Small intestine (tissue), 7 donors: ENCODE results near the gene CNTN6. TPM values are rescaled to one million over a fixed set of nuclear protein-coding genes. Genes with fewer than 3 reads are reported as not detected.

Experiments used
- DNase-seq, 2 donors: peaks; one replicate each; pipeline versions ENCODE4 v3.0.0 to v3.0.0-alpha.2; 2013
- FAIRE-seq: peaks from 2 replicates; lab custom pipeline; 2012; peaks lifted over from hg19 to GRCh38; lab: Jason Lieb, UNC
- H3K27ac ChIP-seq, 3 donors: one replicate each; pipeline ENCODE4 v1.5.1; 2013; ENCODE audit warnings: low read length in 2 of 3, mild to moderate bottlenecking in 2 of 3, control low read depth in 1 of 3, inconsistent platforms in 1 of 3, low read depth in 1 of 3, moderate library complexity in 1 of 3
- H3K27me3 ChIP-seq, 3 donors: one replicate each; pipeline ENCODE4 v1.6.1; 2013; ENCODE audit warnings: low read length in 3 of 3, inconsistent platforms in 1 of 3; ENCODE audit not compliant: control insufficient read depth in 3 of 3, insufficient read depth in 3 of 3
- H3K36me3 ChIP-seq, 3 donors: one replicate each; pipeline ENCODE4 v1.6.1; 2013; ENCODE audit warnings: low read length in 3 of 3, inconsistent platforms in 1 of 3, low read depth in 1 of 3, mild to moderate bottlenecking in 1 of 3, moderate library complexity in 1 of 3; ENCODE audit not compliant: control insufficient read depth in 3 of 3, insufficient read depth in 2 of 3
- H3K4me1 ChIP-seq, 3 donors: one replicate each; pipeline ENCODE4 v1.6.1; 2013; ENCODE audit warnings: low read length in 2 of 3, inconsistent platforms in 1 of 3, low read depth in 1 of 3, mild to moderate bottlenecking in 1 of 3, moderate library complexity in 1 of 3; ENCODE audit not compliant: control insufficient read depth in 3 of 3, insufficient read depth in 2 of 3
- H3K4me3 ChIP-seq, 3 donors: one replicate each; pipeline ENCODE4 v1.5.1; 2013; ENCODE audit warnings: low read length in 3 of 3, control low read depth in 1 of 3, inconsistent platforms in 1 of 3, low read depth in 1 of 3, mild to moderate bottlenecking in 1 of 3, moderate library complexity in 1 of 3
- H3K9me3 ChIP-seq, 2 donors: one replicate each; pipeline ENCODE4 v1.6.1; 2013; ENCODE audit warnings: low read depth in 1 of 2, low read length in 1 of 2; ENCODE audit not compliant: control insufficient read depth in 2 of 2, insufficient read depth in 1 of 2
- WGBS, 3 donors: extraction: QIAGEN DNeasy Blood & Tissue Kit; methylation state at CpG; one replicate each; pipeline ENCODE4 v1.1.7; 2013; 5-methylcytosine and 5-hydroxymethylcytosine counted together
- polyA plus RNA-seq, 4 donors: library from polyadenylated mRNA; stranded (reverse) in 3 of 4; unstranded in 1 of 4; fragments of 200-250 nt in 3 of 4; fragments of 120-200 nt in 1 of 4; gene quantifications; one replicate each; pipeline versions ENCODE4 v1.2.1 to v1.2.3, GENCODE V29; 2013
- donor health status: healthy with polysubstance abuse.
- donor health status: control.
- donor health status: control.
- donor health status: Bipolar disorder and iron deficiency.
- donor health status: healthy.

Gene CNTN6
- polyA plus RNA-seq, 4 donors, result 0.03 to 0.19 TPM; not detected in 2

DNA sequence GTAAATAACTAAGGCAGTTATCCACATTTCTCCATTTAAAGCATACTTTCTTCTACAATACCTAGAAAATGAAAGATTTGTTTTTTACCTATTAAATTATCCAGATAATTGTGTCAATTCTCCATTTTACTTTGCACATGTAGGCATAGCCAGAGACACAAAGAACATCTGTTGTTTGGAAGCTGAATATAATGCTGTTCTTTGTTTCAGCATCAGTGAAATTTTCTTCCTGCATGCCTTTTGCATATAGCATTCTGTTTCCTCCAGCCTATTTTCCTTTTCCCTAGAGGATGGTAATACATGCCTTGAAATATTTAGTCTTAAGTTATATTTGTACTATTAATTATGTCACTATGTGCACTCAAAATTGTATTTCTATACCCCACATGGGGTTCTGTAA, 233.7 kb downstream of the CNTN6 start:
- no peak for DNase-seq
- H3K4me3 ChIP-seq, result no peak overlapping the region
- H3K27ac ChIP-seq, result no peak overlapping the region
- no peaks in the 10 kb centered on the region for H3K36me3 ChIP-seq
- no peaks in the 10 kb centered on the region for H3K27me3 ChIP-seq
- no peaks in the 10 kb centered on the region for H3K4me1 ChIP-seq
- H3K9me3 ChIP-seq, result no peaks in the 10 kb centered on the region
- FAIRE-seq, result no peak

DNA sequence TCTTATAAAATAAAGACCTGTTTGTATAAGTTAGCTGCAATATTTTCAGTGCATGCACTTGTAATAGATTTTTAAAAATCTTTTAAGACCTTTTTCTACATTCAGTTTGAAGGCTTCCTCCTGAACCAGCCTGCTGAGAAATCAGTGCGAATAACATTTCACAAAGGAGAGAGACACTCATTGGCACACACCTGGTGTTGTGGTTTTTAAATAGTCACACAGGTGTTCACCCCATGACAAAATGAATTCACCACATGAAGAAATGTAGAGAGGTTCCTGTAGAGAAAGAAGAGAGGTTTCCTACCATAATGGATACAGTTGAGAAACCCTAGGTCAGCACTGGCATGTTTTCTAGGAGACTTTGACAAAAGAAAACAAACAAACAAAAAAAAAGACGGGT, 237.3 kb downstream of the CNTN6 start:
- Histone ChIP-seq H3K9me3 (no peaks in the 10 kb centered on the region), H3K27me3 (no peaks in the 10 kb centered on the region), H3K4me3 (no peak overlapping the region), H3K27ac (no peak overlapping the region), H3K4me1 (no peaks in the 10 kb centered on the region), H3K36me3 (no peaks in the 10 kb centered on the region)
- DNase-seq (no peak), FAIRE-seq (no peak)
- 76 to 88% (median 85%) methylated on average over 2 of the region's 2 CpGs for WGBS, 3 donors

DNA sequence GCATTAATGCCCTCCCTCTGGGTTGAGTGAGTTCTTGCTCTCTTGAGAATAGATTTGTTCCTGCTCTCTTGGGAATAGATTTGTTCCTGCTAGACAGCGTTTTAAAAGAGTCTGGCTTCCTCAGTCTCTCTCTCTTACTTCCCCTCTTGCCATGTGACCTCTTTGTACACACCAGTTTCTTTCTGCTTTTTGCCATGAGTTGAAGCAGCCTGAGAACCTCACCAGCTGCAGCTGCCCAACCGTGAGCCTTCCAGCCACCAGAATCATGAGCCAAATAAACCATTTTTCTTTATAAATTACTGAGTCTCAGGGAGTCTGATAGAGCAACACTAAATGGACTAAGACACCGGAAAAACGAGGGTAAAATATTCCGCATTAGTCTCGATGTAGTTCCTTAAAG, 253.6 kb downstream of the CNTN6 start:
- 73 to 75% (median 74%) methylated on average over 6 of the region's 6 CpGs for WGBS, 3 donors
- H3K27ac ChIP-seq, result no peak overlapping the region
- H3K27me3 ChIP-seq, result no peaks in the 10 kb centered on the region
- H3K4me3 ChIP-seq, result no peak overlapping the region
- no peaks in the 10 kb centered on the region for H3K9me3 ChIP-seq
- H3K36me3 ChIP-seq, result no peaks in the 10 kb centered on the region
- H3K4me1 ChIP-seq, result no peaks in the 10 kb centered on the region
- FAIRE-seq (no peak), DNase-seq (no peak)

DNA sequence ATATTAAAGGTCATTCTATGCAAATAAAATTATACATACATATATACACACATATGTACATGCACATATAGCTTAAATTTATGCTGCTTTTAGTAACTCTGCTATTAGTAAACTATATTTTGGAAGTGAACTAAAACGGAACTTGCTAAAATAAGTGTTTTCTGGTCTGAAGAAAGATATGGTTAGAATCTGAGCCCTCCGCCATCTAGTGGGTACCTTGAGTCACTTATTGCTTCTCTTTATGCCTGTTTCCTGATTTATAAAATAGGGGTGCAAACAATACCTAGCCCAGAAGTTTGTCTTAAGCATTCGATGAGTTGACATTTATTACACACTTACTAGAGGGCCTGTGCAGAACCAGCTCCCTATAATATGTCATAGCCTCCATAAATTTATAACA, 255.7 kb downstream of the CNTN6 start:
- no peaks in the 10 kb centered on the region for H3K9me3 ChIP-seq
- FAIRE-seq (no peak), DNase-seq (no peak)
- H3K36me3 ChIP-seq, result no peaks in the 10 kb centered on the region
- no peaks in the 10 kb centered on the region for H3K4me1 ChIP-seq
- H3K27ac ChIP-seq, result no peak overlapping the region
- WGBS, 3 donors, result 80 to 86% (median 85%) methylated on average over 3 of the region's 3 CpGs
- no peak overlapping the region for H3K4me3 ChIP-seq
- H3K27me3 ChIP-seq, result no peaks in the 10 kb centered on the region

DNA sequence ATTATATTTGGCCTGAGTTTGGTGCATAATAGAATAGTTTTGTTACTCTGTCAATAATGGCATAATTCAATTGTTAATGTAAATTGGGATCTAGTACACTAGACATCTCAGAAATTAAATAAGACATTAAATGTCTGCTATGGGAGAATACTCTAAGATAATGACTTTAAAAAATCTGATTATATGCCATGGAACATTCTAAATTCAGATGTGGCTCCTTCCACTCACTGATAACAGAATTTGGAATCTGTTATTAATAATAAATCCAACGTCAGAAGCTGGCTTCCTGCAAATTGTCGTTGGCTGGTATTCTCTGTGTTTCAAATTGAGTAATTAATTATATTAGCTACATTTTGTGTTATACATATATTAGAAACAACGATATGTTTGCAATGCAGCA, 258.1 kb downstream of the CNTN6 start:
- no peak overlapping the region for H3K27ac ChIP-seq
- 74 to 87% (median 80%) methylated on average over 3 of the region's 3 CpGs for WGBS, 3 donors
- no peaks in the 10 kb centered on the region for H3K4me1 ChIP-seq
- H3K9me3 ChIP-seq, result no peaks in the 10 kb centered on the region
- no peaks in the 10 kb centered on the region for H3K36me3 ChIP-seq
- DNase-seq (no peak), FAIRE-seq (no peak)
- H3K27me3 ChIP-seq, result no peaks in the 10 kb centered on the region
- H3K4me3 ChIP-seq, result no peak overlapping the region

DNA sequence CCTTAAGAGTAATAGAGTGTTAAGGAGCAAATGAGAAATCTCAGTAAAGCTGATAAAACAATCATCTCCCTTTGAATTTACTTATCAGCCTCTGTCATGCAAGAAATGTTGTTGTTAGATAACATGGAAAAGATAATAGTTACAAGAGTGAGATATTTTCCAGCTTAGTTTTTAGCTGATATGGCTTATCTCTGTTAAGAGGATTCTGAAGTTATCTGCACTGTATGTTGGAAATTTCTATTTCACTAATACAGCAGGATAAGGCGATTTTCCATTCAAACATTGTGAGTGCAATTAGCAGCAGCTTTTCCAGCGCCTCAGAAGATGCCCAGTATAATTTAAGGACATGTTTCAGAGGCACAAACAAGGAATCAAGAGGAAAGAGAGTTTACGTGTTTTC, 262.9 kb downstream of the CNTN6 start:
- DNase-seq, result no peak
- WGBS, 3 donors, result 21 to 65% (median 43%) methylated on average over 3 of the region's 3 CpGs
- Histone ChIP-seq H3K36me3 (no peaks in the 10 kb centered on the region), H3K9me3 (no peaks in the 10 kb centered on the region), H3K4me1 (no peaks in the 10 kb centered on the region), H3K27ac (no peak overlapping the region), H3K27me3 (no peaks in the 10 kb centered on the region), H3K4me3 (no peak overlapping the region)
- no peak for FAIRE-seq

DNA sequence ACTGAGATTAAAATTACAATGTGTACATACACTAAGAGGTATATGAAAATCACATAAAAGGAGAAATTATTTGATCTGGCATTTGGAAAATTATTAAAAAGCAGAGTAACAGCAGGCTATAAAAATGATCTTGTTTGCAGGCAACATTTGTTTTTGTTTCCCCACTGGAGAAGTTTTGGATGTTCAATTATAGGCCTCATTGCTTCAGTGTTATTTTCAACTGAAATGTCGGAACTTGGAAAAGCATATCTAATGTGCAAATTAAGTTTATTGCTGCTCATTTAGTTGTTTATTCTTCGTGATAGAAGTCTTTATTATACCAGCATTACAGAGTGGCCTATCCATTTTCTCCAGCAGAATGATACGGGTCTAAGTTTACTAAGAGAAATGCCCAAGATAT, 263.3 kb downstream of the CNTN6 start:
- H3K27ac ChIP-seq, result no peak overlapping the region
- no peaks in the 10 kb centered on the region for H3K9me3 ChIP-seq
- FAIRE-seq (no peak), DNase-seq (no peak)
- H3K36me3 ChIP-seq, result no peaks in the 10 kb centered on the region
- peaks cover 0 to 2% (median 0%) of the 10 kb centered on the region in 3 donors for H3K27me3 ChIP-seq
- H3K4me1 ChIP-seq, result no peaks in the 10 kb centered on the region
- H3K4me3 ChIP-seq, result no peak overlapping the region
- WGBS, 3 donors, result 24 to 44% (median 43%) methylated on average over 3 of the region's 3 CpGs

DNA sequence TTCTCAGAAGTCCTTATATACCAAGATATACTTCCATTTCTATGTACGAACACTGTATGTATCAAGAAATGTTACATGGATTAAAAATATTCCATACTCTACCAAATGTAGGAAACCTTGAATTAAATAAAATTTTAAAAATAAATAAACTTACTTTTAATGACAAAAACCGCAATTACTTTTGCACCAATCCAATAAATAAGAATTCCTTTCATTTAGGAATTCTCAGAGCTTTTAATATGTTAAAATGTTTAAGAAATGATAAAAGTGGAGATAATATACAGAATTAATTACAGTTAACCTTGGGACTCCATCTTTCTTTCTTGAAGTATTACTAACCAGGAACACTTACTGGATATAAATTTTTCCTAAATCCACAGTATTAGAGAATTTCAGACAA, 272.7 kb downstream of the CNTN6 start:
- Histone ChIP-seq H3K4me3 (no peak overlapping the region), H3K4me1 (no peaks in the 10 kb centered on the region), H3K27me3 (peaks cover 0 to 2% (median 0%) of the 10 kb centered on the region in 3 donors), H3K36me3 (no peaks in the 10 kb centered on the region), H3K9me3 (no peaks in the 10 kb centered on the region), H3K27ac (no peak overlapping the region)
- no peak for FAIRE-seq
- DNase-seq, result no peak
- WGBS, 3 donors, result 71 to 86% (median 78%) methylated on average over 2 of the region's 2 CpGs

DNA sequence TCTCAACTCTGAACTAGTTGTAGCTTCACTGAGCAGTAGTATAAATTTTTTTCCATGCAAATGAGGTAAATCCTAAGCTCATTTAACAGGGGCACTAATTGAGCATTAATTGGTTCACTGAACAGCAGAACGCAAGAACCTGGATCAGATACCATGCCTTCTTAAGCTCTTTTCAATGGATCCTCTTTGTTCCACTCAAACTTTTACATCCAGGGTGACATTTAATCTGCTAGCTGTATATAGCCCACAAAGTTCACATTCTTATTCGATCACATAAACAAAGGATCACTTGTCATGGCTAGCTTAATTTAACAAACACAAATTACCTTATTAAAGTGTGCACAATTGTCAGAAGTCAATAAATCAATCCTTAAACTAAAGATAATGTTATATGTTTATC, 281.6 kb downstream of the CNTN6 start:
- WGBS, 3 donors, result 36 to 64% (median 45%) methylated on average over 2 of the region's 2 CpGs

More for the DNA sequence above, 281.6 kb downstream of the CNTN6 start:
- no peak overlapping the region for H3K4me3 ChIP-seq
- no peaks in the 10 kb centered on the region for H3K9me3 ChIP-seq
- H3K36me3 ChIP-seq, result no peaks in the 10 kb centered on the region
- H3K27me3 ChIP-seq, result no peaks in the 10 kb centered on the region
- H3K4me1 ChIP-seq, result no peaks in the 10 kb centered on the region
- H3K27ac ChIP-seq, result no peak overlapping the region
- no peak for DNase-seq
- no peak for FAIRE-seq
